GM12892 (cell line): ENCODE results near the gene IFT122.

Experiments used
- POLR2A ChIP-seq: IDR thresholded peaks from 2 replicates; pipeline ENCODE4 v1.6.1; 2011; ENCODE audit warnings: low read depth, low read length, control low read depth
- POLR2AphosphoS5 ChIP-seq: IDR thresholded peaks from 2 replicates; pipeline ENCODE4 v1.6.1; 2011; ENCODE audit warnings: low read depth, low read length, control low read depth
- TAF1 ChIP-seq: IDR thresholded peaks from 2 replicates; pipeline ENCODE4 v1.6.1; 2011; ENCODE audit warnings: low read depth, mild to moderate bottlenecking, control low read depth, low read length, borderline replicate concordance

- TF ChIP-seq POLR2A (no peak), TAF1 (no peak), POLR2AphosphoS5 (no peak)
Measured at GRCh38 chr3:129487183-129487867, 47.3 kb downstream of the IFT122 start.
